OCI-M2 (cell line): ENCODE measurements around the gene ACAA1.

ENCODE experiments used
- DNase-seq: peaks from one replicate; lab custom pipeline; 2025; ENCODE audit not compliant: unreplicated experiment; lab: John Stamatoyannopoulos, UW

The ACAA1 gene

GRCh38 chr3:38154625-38155255, 17.8 kb upstream of the ACAA1 start:
- DNase-seq = no peak

GRCh38 chr3:38154033-38154494, 17.1 kb upstream of the ACAA1 start:
- DNase-seq = no peak

GRCh38 chr3:38153221-38153620, 16.3 kb upstream of the ACAA1 start:
- no peak for DNase-seq

GRCh38 chr3:38152609-38153008, 15.7 kb upstream of the ACAA1 start:
- no peak for DNase-seq

GRCh38 chr3:38151667-38152265, 14.8 kb upstream of the ACAA1 start:
- no peak for DNase-seq

DNA sequence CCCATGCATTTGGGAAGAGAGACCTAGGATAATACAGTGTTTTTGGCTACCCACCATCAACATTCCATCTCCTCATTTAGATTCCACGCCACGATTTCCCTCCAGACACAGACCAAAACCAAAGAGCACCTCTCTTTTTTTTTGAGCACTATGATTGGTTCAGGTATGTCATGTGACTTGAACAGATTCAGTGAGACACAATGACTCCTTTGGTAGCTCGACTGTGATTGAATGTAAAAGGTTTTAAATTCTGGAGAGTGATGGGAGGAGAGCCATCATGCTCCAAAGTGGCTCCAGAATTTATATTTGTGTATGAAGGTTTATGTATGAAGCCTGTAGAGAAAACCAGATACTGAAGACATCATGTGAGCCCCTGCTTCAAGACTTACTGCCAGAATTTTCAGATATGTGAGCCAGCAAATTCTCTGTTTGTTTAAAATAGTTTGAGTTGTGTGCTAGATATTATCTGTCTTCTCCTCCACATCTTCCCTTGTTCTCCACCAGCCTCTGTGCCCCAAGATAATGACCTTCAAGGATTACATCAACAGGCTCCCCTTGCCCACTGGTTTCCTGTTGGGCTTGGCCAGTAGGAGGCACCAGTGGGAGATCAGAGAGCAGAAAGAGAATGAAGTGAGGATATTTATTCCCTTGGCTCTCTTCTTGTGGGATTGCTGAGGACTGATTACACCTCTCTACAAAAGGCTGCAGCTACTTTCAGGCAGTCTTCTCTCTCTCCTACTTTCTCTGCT, 14.0 kb upstream of the ACAA1 start:
- DNase-seq = no peak

DNA sequence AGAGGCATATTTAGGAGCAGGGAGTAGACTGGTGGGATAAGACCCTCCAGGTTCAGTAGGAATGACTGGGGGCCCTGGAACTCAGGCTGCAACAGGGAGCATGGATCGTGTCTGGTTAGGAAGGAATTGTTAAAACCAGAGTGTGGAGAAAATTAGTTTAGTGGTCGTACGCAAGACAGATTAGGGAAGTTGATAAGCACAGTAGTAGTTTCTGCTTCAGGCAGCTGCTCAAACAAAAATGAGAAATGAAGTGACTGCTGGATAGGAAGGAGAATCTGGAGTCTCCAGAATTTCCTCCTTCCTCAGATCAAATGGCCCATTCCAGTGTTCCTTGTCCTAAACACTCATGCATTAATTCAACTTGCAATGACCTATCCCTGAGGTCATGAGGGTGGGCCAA, 12.8 kb upstream of the ACAA1 start:
- DNase-seq = no peak

- DNase-seq = no peak
Observed at GRCh38 chr3:38148311-38148882, 11.5 kb upstream of the ACAA1 start.

GRCh38 chr3:38147421-38147820, 10.5 kb upstream of the ACAA1 start:
- no peak for DNase-seq

DNA sequence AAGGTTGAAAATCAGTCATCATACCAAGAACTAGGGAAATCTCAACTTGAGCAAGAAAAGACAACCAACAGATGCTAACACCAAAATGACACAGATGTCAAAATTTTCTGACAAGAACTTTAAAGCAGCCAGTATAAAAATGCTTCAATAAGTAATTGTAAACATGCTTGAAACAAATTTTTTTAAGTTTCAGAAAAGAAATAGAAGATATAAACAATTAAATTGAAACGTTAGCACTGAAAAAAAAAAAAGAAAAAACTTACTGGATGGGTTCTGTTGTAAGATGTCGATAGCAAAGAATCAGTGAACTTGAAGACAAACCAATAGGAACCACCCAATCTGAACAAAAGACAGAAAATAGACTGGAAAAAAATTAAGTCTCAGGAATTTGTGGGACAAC, 9.6 kb upstream of the ACAA1 start:
- DNase-seq = no peak

- no peak for DNase-seq
Observed at GRCh38 chr3:38143511-38143910, 6.6 kb upstream of the ACAA1 start.

DNA sequence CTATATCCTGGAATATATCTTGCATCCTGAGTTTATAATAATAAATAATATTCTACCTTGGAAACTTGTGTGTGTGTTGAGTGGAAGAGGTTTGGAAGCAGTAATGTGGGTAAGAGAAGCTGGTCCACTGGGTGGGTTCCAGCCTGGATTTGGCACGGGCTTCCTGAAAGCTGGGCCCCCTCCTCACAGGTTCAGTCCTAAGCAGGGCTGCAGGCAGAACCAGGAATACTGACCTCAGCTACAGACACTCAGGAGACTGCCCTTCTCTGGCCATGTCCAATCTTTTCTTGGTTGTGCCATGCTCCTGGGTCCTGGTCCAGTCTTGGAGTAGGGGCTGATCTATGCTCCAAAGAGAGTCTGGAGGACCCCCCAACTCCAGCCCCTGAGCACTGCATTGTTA, 6.0 kb upstream of the ACAA1 start:
- DNase-seq = no peak

DNA sequence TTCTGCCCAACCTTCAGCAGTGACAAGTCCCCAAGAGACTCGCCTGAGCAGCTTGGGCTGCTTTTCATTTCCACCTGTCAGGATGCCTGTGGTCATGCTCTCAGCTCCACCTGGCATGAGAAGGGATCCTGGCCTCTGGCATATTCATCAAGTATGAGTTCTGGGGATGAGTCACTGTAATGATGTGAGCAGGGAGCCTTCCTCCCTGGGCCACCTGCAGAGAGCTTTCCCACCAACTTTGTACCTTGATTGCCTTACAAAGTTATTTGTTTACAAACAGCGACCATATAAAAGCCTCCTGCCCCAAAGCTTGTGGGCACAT, 5.0 kb upstream of the ACAA1 start:
- DNase-seq = no peak

DNA sequence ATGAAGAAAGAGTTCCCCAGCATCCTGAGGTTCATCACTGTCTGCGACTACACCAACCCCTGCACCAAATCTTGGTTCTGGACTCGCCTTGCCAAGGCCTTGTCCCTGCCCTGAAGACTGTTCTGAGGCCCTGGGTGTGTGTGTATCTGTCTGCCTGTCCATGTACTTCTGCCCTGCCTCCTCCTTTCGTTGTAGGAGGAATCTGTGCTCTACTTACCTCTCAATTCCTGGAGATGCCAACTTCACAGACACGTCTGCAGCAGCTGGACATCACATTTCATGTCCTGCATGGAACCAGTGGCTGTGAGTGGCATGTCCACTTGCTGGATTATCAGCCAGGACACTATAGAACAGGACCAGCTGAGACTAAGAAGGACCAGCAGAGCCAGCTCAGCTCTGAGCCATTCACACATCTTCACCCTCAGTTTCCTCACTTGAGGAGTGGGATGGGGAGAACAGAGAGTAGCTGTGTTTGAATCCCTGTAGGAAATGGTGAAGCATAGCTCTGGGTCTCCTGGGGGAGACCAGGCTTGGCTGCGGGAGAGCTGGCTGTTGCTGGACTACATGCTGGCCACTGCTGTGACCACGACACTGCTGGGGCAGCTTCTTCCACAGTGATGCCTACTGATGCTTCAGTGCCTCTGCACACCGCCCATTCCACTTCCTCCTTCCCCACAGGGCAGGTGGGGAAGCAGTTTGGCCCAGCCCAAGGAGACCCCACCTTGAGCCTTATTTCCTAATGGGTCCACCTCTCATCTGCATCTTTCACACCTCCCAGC, 4.4 kb upstream of the ACAA1 start:
- DNase-seq = no peak

DNA sequence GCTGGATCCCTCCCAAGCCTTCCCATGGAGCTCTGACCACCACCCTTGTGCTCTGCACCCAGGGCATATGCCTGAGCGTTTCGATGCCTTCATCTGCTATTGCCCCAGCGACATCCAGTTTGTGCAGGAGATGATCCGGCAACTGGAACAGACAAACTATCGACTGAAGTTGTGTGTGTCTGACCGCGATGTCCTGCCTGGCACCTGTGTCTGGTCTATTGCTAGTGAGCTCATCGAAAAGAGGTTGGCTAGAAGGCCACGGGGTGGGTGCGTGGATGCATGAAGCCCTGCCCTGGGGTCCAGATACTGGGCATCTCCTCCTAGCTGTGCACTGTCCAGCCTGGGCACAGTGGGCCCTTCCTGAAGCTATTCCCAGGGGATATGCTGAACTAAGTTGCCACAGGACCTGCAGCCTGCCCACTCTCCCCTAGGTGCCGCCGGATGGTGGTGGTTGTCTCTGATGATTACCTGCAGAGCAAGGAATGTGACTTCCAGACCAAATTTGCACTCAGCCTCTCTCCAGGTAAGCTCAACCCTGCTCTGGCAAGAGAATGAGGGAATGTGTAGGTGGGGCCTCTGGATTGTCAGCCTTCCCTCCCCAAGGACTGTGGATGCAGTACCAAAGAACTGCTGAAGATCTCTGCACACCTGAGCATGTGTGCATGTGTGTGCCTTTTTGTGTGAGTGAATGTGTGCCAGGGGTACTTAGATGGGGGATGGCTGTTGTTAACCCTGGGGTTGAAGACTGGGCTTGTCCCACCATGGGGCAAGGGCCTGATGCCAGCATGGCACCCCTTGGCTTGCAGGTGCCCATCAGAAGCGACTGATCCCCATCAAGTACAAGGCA, 3.6 kb upstream of the ACAA1 start:
- no peak for DNase-seq

DNA sequence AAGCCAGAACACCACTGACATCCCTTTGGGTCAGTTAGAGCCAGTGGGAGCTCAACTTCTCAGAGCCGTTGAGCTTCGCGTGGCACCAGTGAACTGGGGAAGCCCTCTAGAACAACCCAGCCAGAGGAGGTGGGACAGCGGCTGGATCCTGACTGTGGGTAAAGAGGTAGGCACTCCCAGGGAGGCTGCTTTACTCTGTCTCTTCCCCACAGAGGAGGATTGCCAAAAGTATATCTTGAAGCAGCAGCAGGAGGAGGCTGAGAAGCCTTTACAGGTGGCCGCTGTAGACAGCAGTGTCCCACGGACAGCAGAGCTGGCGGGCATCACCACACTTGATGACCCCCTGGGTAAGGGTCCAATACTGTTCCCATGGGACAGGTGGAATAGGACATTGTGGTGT, 2.7 kb upstream of the ACAA1 start:
- no peak for DNase-seq

DNA sequence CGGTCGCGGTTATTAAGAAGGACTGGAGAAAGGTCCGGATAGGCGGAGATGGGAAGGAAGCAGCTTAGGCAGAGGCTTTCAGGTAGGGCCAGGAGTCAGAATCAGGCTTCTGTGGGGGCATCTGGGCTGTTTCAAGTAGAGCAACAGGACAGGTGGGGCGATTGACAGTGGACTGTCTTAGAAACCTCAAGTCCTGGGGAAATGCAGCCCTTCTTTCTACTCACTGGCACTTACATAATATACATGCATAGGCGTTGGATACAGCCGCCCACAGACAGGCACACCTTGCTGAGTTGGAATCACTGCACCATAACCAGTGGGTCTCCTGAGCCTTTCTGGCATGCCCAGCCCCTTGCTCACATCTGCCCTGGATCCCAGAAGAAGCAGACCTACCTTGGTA, 2.3 kb upstream of the ACAA1 start:
- DNase-seq = no peak

DNA sequence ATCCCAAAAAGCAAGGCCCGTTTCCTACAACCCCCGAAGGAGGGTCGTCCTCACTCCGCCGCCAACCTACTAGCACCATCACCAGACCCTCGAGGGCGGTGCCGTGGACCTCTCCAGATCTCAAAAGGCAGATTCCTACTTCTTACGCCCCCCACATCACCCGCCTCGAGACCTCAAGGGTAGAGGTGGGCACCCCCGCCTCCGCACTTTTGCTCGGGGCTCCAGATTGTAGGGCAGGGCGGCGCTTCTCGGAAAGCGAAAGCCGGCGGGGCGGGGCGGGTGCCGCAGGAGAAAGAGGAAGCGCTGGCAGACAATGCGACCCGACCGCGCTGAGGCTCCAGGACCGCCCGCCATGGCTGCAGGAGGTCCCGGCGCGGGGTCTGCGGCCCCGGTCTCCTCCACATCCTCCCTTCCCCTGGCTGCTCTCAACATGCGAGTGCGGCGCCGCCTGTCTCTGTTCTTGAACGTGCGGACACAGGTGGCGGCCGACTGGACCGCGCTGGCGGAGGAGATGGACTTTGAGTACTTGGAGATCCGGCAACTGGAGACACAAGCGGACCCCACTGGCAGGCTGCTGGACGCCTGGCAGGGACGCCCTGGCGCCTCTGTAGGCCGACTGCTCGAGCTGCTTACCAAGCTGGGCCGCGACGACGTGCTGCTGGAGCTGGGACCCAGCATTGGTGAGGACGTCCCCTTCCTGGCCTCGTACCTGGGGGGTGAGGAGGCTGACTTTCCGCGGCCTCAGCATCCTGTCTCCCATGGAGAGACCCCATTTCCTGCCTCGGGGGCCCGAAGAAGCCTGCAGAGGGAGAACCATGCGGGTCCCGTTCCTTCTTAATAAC, 1.6 kb upstream of the ACAA1 start, which contains the start of gene MYD88:
Gene MYD88 (plus strand): TSS at position 313 of the 842 bp plus-strand sequence. CDS start 40 bp downstream, at position 353.
- no peak for DNase-seq

GRCh38 chr3:38137615-38138348, 855 bp upstream of the ACAA1 start:
- no peak for DNase-seq
